D721Med (cell line): Measurements from ENCODE around the gene SGCA.

Source experiments
- DNase-seq: peaks from one replicate; pipeline ENCODE4 v3.0.0; 2011; ENCODE audit warnings: low spot score; ENCODE audit not compliant: insufficient read length
- FAIRE-seq: peaks from 2 replicates; lab custom pipeline; 2011; peaks lifted over from hg19 to GRCh38; lab: Jason Lieb, UNC
- CTCF ChIP-seq: IDR thresholded peaks from 2 replicates; pipeline ENCODE4 v1.5.1; 2012; ENCODE audit warnings: mild to moderate bottlenecking, control low read depth; ENCODE audit not compliant: insufficient read depth; ENCODE audit errors: missing control alignments

SGCA gene

GRCh38 chr17:50205111-50205962 is 39.5 kb downstream of the SGCA start:
- DNase-seq, result no peak
- no peak for FAIRE-seq
- no peak for TF ChIP-seq CTCF

GRCh38 chr17:50205963-50206505 is 40.2 kb downstream of the SGCA start:
- no peak for TF ChIP-seq CTCF
- no peak for DNase-seq
- no peak for FAIRE-seq

- no peak for TF ChIP-seq CTCF
- FAIRE-seq (no peak), DNase-seq (no peak)
Measured at GRCh38 chr17:50206604-50207293, 40.9 kb downstream of the SGCA start.

GRCh38 chr17:50207315-50207714 is 41.5 kb downstream of the SGCA start:
- DNase-seq, result no peak
- TF ChIP-seq CTCF, result no peak
- no peak for FAIRE-seq

GRCh38 chr17:50207792-50208567 is 42.2 kb downstream of the SGCA start:
- no peak for TF ChIP-seq CTCF
- DNase-seq (no peak), FAIRE-seq (no peak)

- FAIRE-seq, result no peak
Measured at GRCh38 chr17:50208611-50209061, 42.8 kb downstream of the SGCA start.

More at GRCh38 chr17:50208611-50209061, 42.8 kb downstream of the SGCA start:
- no peak for TF ChIP-seq CTCF
- DNase-seq, result no peak
